Esophagus muscularis mucosa (tissue), 4 donors: ENCODE results near the gene NTHL1. TPM values are rescaled to one million over a fixed set of nuclear protein-coding genes. Genes with fewer than 3 reads are reported as not detected.
A peak's percentile ranks its signal among the peaks of the same experiment; 100 is the strongest.

ENCODE experiments used
- DNase-seq: peaks from one replicate; pipeline ENCODE4 v3.0.0-alpha.2; 2017; ENCODE audit errors: extremely low spot score
- H3K27ac ChIP-seq, 4 donors: fragments of 200-600 bp; sonication (generic); replicated peaks in 1 of 4; 1 replicate in 3 of 4; 2 replicates in 1 of 4; pipeline ENCODE4 v1.5.1; 2016 to 2019; ENCODE audit warnings: mild to moderate bottlenecking in 1 of 4
- H3K27me3 ChIP-seq, 4 donors: fragments of 200-600 bp; sonication (generic); one replicate each; pipeline versions ENCODE4 v1.5.1 to v1.6.0; 2016 to 2019
- H3K36me3 ChIP-seq, 4 donors: fragments of 200-600 bp; sonication (generic); one replicate each; pipeline ENCODE4 v1.5.1; 2016 to 2019
- H3K4me1 ChIP-seq, 4 donors: fragments of 200-600 bp; sonication (generic); one replicate each; pipeline ENCODE4 v1.5.1; 2016 to 2019
- H3K4me3 ChIP-seq, 4 donors: fragments of 200-600 bp; sonication (generic); 1 replicate in 2 of 4; 2 replicates in 2 of 4; pipeline ENCODE4 v1.5.1; 2016 to 2019; ENCODE audit warnings: mild to moderate bottlenecking in 4 of 4, moderate library complexity in 1 of 4
- H3K9me3 ChIP-seq, 4 donors: fragments of 200-600 bp; sonication (generic); 1 replicate in 3 of 4; 2 replicates in 1 of 4; pipeline ENCODE4 v1.5.1; 2016 to 2019
- CTCF ChIP-seq, 3 experiments: fragments of 200-600 bp in 2 of 3; fragments of 450-650 bp in 1 of 3; sonication (generic) in 2 of 3; IDR thresholded peaks; one replicate each; pipeline ENCODE4 v1.5.1; 2017 to 2019; ENCODE audit warnings: antibody characterized with exemption in 3 of 3, mild to moderate bottlenecking in 2 of 3, moderate library complexity in 1 of 3
- EP300 ChIP-seq: sonication (generic); formaldehyde crosslinking; IDR thresholded peaks from one replicate; pipeline ENCODE4 v1.6.1; 2017; ENCODE audit warnings: antibody characterized with exemption
- POLR2A ChIP-seq: fragments of 450-650 bp; IDR thresholded peaks from one replicate; pipeline ENCODE4 v1.6.1; 2017; ENCODE audit warnings: antibody characterized with exemption, moderate library complexity, mild to moderate bottlenecking, low read depth
- POLR2AphosphoS5 ChIP-seq, 2 donors: sonication (generic); formaldehyde crosslinking; IDR thresholded peaks; one replicate each; pipeline ENCODE4 v1.6.1; 2017; ENCODE audit warnings: antibody characterized with exemption in 2 of 2
- WGBS: methylation state at CpG from one replicate; pipeline ENCODE4 v1.1.5; 2018; 5-methylcytosine and 5-hydroxymethylcytosine counted together
- intact Hi-C: fragments of 100-400 bp; cut with DNase I; formaldehyde crosslinking; loops from one replicate; pipeline ENCODE4 v1.15.1; 2023
- total RNA-seq, 4 donors: library from RNA; depleted of rRNA; stranded (reverse); fragments of >200 nt; gene quantifications; one replicate each; pipeline versions ENCODE4 v1.1.0 to v1.2.1, GENCODE V29; 2016

NTHL1 gene
- total RNA-seq, 4 donors from 2014 or later = 11.8 to 25.2 (median 18.9) TPM

- Histone ChIP-seq H3K9me3 (no peaks in the 10 kb centered on the region), H3K27ac (no peak overlapping the region), H3K27me3 (no peaks in the 10 kb centered on the region), H3K4me3 (no peak overlapping the region), H3K4me1 (no peaks in the 10 kb centered on the region), H3K36me3 (peaks cover 36 to 96% (median 90%) of the 10 kb centered on the region in 4 donors)
- 87% methylated on average over 6 of the region's 13 CpGs for WGBS
- no peak for DNase-seq
- TF ChIP-seq CTCF (IDR thresholded peaks at IDR 0.05) (no peak), POLR2AphosphoS5 (IDR thresholded peaks at IDR 0.05) (no peak), POLR2A (no peak), EP300 (no peak)
- intact Hi-C loops = no loop called here
Measured at GRCh38 chr16:2058420-2058819, 10.8 kb upstream of the NTHL1 start.

- intact Hi-C loops = no loop called here
- Histone ChIP-seq H3K4me3 (no peak overlapping the region), H3K36me3 (peaks cover 35 to 96% (median 90%) of the 10 kb centered on the region in 4 donors), H3K9me3 (no peaks in the 10 kb centered on the region), H3K4me1 (no peaks in the 10 kb centered on the region), H3K27ac (no peak overlapping the region), H3K27me3 (no peaks in the 10 kb centered on the region)
- TF ChIP-seq CTCF (IDR thresholded peaks at IDR 0.05) = no peak
- no peak for TF ChIP-seq POLR2A
- no peak for TF ChIP-seq POLR2AphosphoS5 (IDR thresholded peaks at IDR 0.05)
- no peak for TF ChIP-seq EP300
- no peak for DNase-seq
- 95% methylated on average over 7 of the region's 10 CpGs for WGBS
Measured at GRCh38 chr16:2057438-2057837, 9.8 kb upstream of the NTHL1 start.

GRCh38 chr16:2056681-2057407, 9.2 kb upstream of the NTHL1 start:
- TF ChIP-seq CTCF (IDR thresholded peaks at IDR 0.05) = peak in 1 of 3 experiments; percentile 27
- no peak for TF ChIP-seq POLR2A
- no peak for TF ChIP-seq EP300
- TF ChIP-seq POLR2AphosphoS5 (IDR thresholded peaks at IDR 0.05) = no peak
- WGBS = 79% methylated on average over 8 of the region's 19 CpGs

GRCh38 chr16:2056077-2056476, 8.4 kb upstream of the NTHL1 start:
- intact Hi-C loops = no loop called here
- no peak for DNase-seq
- TF ChIP-seq EP300 (no peak), POLR2AphosphoS5 (IDR thresholded peaks at IDR 0.05) (no peak), CTCF (IDR thresholded peaks at IDR 0.05) (peak in 2 of 3 experiments; percentile 9 to 19), POLR2A (no peak)
- H3K36me3 ChIP-seq = peaks cover 35 to 96% (median 90%) of the 10 kb centered on the region in 4 donors
- H3K27ac ChIP-seq = no peak overlapping the region
- H3K4me3 ChIP-seq = no peak overlapping the region
- no peaks in the 10 kb centered on the region for H3K4me1 ChIP-seq
- H3K27me3 ChIP-seq = no peaks in the 10 kb centered on the region
- WGBS = 71% methylated on average over 10 of the region's 15 CpGs
- no peaks in the 10 kb centered on the region for H3K9me3 ChIP-seq

More at GRCh38 chr16:2056681-2057407, 9.2 kb upstream of the NTHL1 start:
- Histone ChIP-seq H3K4me1 (no peaks in the 10 kb centered on the region), H3K4me3 (no peak overlapping the region), H3K27ac (no peak overlapping the region), H3K27me3 (no peaks in the 10 kb centered on the region), H3K36me3 (peaks cover 35 to 96% (median 90%) of the 10 kb centered on the region in 4 donors), H3K9me3 (no peaks in the 10 kb centered on the region)
- DNase-seq = no peak
- intact Hi-C loops = no loop called here
